Measurements from ENCODE around the gene ATP1A4. TPM values are rescaled to one million over a fixed set of nuclear protein-coding genes. Genes with fewer than 3 reads are reported as not detected.

Gene ATP1A4
- total and polyA plus RNA-seq, 8 donors: 0.05 to 0.37 TPM; not detected in 6

DNA sequence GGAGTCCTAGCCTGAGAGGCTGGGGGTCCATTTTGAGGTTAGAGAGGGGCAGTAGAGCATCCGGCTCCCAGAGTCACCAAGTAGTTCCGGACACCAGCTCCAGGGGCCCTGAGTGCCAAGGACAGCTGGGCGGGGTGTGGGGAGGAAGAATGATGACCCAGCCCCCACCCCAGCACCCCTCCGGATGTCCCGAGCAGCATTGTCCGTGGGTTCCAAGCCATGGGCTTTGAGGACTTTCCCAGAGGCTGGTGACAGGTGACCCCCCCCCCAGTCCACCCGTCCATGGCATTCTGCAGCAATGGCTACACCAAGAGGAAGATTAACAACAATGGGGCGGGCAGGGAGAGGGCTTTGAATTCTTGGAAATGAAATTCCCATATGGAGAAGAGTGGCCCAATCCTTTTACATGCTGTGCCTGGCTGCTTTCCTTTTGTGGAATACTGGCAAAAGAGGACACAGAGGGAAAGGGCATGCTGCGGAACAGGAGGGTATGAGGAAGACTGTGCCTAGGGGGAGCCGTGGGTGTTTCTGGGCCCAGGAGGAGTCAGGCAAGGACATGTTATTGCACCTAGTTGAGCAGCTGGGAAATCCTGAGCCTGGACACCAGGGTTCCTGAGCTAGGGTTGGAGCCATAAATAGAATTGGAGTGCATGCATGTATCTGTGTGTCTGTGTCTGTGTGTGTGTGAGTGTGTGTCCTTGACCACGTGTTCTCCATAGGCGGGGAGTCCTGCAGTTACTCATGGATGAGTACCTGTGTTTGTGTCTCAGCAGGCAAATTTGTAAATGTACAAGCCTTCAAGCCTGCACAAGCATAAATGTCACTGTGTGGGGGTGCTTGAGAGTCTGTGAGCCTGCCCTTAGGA lies 34.9 kb upstream of the ATP1A4 start:
- DNase-seq: peak in 1 of 2 donors; percentile 59
- intact Hi-C loops (cut with DNase I; ENCODE audit: low total_unique reads): loop anchor here (10.0 kb wide), 1 partner anchor 58 kb away; no protein-coding TSS in a partner anchor
- TF ChIP-seq POLR2AphosphoS5 (IDR thresholded peaks at IDR 0.05) (peak in 1 of 3 donors; percentile 11), EP300 (IDR thresholded peaks at IDR 0.05) (no peak)
- peak overlapping the region in 3 of 5 donors; percentile 60 to 73 (median 73) for H3K27ac ChIP-seq
- peak overlapping the region in 3 of 4 donors; percentile 31 to 43 (median 41) for H3K4me3 ChIP-seq
- no peaks in the 10 kb centered on the region for H3K9me3 ChIP-seq
- peaks cover 0 to 11% (median 4%) of the 10 kb centered on the region in 4 donors for H3K36me3 ChIP-seq
- peaks cover 0 to 56% (median 23%) of the 10 kb centered on the region in 4 donors for H3K4me1 ChIP-seq
- H3K27me3 ChIP-seq: peaks cover 0 to 30% (median 15%) of the 10 kb centered on the region in 3 donors
- WGBS, 5 donors: 45 to 63% (median 61%) methylated on average over 9 to 12 of the region's 12 CpGs

DNA sequence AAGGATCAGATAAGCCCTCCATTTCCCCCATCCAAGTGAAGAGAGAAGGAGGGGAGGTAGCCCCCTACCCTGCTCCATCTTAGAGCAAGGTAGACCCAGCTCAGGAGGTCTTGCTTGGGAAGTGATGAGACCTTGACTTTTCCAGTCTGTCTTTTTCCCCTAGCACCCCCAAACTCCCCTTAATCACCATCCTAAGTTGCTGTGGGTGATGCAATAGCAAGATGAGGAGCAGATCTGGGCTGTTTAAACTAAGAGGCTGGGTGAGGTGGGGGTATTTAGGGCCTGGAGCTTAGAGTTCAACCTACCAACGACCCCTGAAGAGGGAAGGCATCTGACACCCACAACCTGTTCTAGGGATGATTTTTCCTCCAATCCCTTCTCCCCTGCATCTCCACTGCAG lies 34.1 kb upstream of the ATP1A4 start:
- H3K4me1 ChIP-seq: peaks cover 0 to 56% (median 23%) of the 10 kb centered on the region in 4 donors
- H3K27me3 ChIP-seq: peaks cover 0 to 30% (median 15%) of the 10 kb centered on the region in 3 donors
- intact Hi-C loops (cut with DNase I; ENCODE audit: low total_unique reads): loop anchor here (10.0 kb wide), 1 partner anchor 58 kb away; no protein-coding TSS in a partner anchor
- H3K27ac ChIP-seq: peak overlapping the region in 3 of 5 donors; percentile 37 to 73 (median 73)
- DNase-seq: no peak
- 6 to 20% (median 15%) methylated on average over 1 of the region's 1 CpG for WGBS, 5 donors
- H3K4me3 ChIP-seq: peak overlapping the region in 3 of 4 donors; percentile 31 to 43 (median 41)
- TF ChIP-seq, protein P1, sequence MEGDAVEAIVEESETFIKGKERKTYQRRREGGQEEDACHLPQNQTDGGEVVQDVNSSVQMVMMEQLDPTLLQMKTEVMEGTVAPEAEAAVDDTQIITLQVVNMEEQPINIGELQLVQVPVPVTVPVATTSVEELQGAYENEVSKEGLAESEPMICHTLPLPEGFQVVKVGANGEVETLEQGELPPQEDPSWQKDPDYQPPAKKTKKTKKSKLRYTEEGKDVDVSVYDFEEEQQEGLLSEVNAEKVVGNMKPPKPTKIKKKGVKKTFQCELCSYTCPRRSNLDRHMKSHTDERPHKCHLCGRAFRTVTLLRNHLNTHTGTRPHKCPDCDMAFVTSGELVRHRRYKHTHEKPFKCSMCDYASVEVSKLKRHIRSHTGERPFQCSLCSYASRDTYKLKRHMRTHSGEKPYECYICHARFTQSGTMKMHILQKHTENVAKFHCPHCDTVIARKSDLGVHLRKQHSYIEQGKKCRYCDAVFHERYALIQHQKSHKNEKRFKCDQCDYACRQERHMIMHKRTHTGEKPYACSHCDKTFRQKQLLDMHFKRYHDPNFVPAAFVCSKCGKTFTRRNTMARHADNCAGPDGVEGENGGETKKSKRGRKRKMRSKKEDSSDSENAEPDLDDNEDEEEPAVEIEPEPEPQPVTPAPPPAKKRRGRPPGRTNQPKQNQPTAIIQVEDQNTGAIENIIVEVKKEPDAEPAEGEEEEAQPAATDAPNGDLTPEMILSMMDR (IDR thresholded peaks at IDR 0.05): no peak
- TF ChIP-seq POLR2AphosphoS5 (IDR thresholded peaks at IDR 0.05) (no peak), POLR2A (IDR thresholded peaks at IDR 0.05) (no peak), EP300 (IDR thresholded peaks at IDR 0.05) (no peak)
- H3K36me3 ChIP-seq: peaks cover 0 to 11% (median 4%) of the 10 kb centered on the region in 4 donors
- H3K9me3 ChIP-seq: no peaks in the 10 kb centered on the region

DNA sequence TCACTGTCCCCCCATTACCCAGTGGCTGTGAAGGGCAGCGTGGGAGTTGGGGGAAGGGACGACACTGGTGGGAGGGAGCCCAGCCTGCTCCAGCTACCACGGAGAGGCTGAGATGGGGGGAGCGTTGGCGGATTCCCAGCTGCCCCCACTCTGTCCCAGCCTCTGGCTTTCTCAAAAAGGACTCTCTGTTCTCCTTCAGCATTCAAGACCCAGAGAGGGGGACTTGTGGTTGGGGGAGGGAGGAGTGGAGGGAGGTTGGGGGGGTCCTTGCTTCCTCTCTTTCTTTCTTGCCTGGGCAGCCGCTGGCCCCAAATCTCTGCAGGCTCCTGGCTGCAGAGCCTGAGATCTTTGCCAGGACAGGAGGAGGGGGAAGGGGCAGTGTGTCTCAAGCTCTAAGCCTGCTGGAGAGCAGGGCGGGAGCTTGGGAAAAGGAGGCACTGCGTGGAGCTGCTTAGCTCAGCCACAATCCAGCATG lies 33.7 kb upstream of the ATP1A4 start:
- peak overlapping the region in 3 of 5 donors; percentile 37 to 73 (median 73) for H3K27ac ChIP-seq
- WGBS, 5 donors: 28 to 36% (median 31%) methylated on average over 8 of the region's 8 CpGs
- H3K9me3 ChIP-seq: no peaks in the 10 kb centered on the region
- intact Hi-C loops (cut with DNase I; ENCODE audit: low total_unique reads): loop anchor here (10.0 kb wide), 1 partner anchor 57 kb away; no protein-coding TSS in a partner anchor
- peaks cover 0 to 56% (median 23%) of the 10 kb centered on the region in 4 donors for H3K4me1 ChIP-seq
- peaks cover 0 to 11% (median 4%) of the 10 kb centered on the region in 4 donors for H3K36me3 ChIP-seq
- peaks cover 0 to 30% (median 15%) of the 10 kb centered on the region in 3 donors for H3K27me3 ChIP-seq
- TF ChIP-seq EP300 (IDR thresholded peaks at IDR 0.05) (no peak), POLR2AphosphoS5 (IDR thresholded peaks at IDR 0.05) (peak in 1 of 3 donors; percentile 51)
- TF ChIP-seq, protein P1 (IDR thresholded peaks at IDR 0.05): no peak
- peak; percentile 32 to 84 for DNase-seq
- peak overlapping the region in 3 of 4 donors; percentile 31 to 43 (median 41) for H3K4me3 ChIP-seq

DNA sequence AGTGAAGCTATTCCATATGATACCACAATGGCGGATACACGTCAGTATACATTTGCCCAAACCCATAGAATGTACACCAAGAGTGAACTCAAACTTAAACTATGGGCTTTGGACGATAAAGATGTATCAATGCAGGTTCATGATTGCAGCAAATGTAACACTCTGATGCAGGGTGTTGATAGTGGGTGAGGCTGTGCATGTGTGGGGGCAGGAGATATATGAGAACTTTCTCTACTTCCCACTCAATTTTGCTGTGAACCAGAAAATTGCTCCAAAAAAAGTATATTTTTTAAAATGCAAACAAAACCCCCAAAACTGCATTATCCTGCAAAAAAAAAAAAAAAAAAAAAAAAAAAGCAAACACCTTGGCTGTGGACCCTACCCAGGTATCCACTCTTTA lies 32.5 kb upstream of the ATP1A4 start:
- intact Hi-C loops (cut with DNase I; ENCODE audit: low total_unique reads): loop anchor here (10.0 kb wide), 1 partner anchor 56 kb away; no protein-coding TSS in a partner anchor
- TF ChIP-seq, protein P1 (IDR thresholded peaks at IDR 0.05): no peak
- no peak for TF ChIP-seq POLR2A (IDR thresholded peaks at IDR 0.05)
- no peak for TF ChIP-seq POLR2AphosphoS5 (IDR thresholded peaks at IDR 0.05)
- TF ChIP-seq EP300 (IDR thresholded peaks at IDR 0.05): no peak
- peaks cover 0 to 30% (median 15%) of the 10 kb centered on the region in 3 donors for H3K27me3 ChIP-seq
- 81 to 96% (median 91%) methylated on average over 3 of the region's 3 CpGs for WGBS, 5 donors
- H3K9me3 ChIP-seq: no peaks in the 10 kb centered on the region
- DNase-seq: no peak
- peaks cover 0 to 50% (median 20%) of the 10 kb centered on the region in 4 donors for H3K4me1 ChIP-seq
- no peak overlapping the region for H3K4me3 ChIP-seq
- no peak overlapping the region for H3K27ac ChIP-seq
- H3K36me3 ChIP-seq: peaks cover 0 to 14% (median 4%) of the 10 kb centered on the region in 4 donors

All from stomach (tissue), 9 donors.